Measurements from ENCODE around the gene IGFL1.

IGFL1 gene

GRCh38 chr19:46186101-46186716 is 43.3 kb upstream of the IGFL1 start:
- TF ChIP-seq POLR2AphosphoS5 (IDR thresholded peaks at IDR 0.05; ENCODE audit: low read depth, low read length): no peak
- no peak for TF ChIP-seq TAF1 (IDR thresholded peaks at IDR 0.05; ENCODE audit: borderline replicate concordance, insufficient read depth, low read length)
- TF ChIP-seq SIN3A (IDR thresholded peaks at IDR 0.05; ENCODE audit: borderline replicate concordance, insufficient read depth, low read length): no peak
- no peak for TF ChIP-seq REST (IDR thresholded peaks at IDR 0.05; ENCODE audit: insufficient read depth in 1 of 2, low read depth in 2 of 2, low read length in 2 of 2)
- TF ChIP-seq FOXP2 (optimal IDR thresholded peaks at IDR 0.05; ENCODE audit: borderline replicate concordance, extremely low read depth, extremely low read length, insufficient read depth): no peak

GRCh38 chr19:46186717-46187101 is 42.8 kb upstream of the IGFL1 start:
- no peak for TF ChIP-seq FOXP2 (optimal IDR thresholded peaks at IDR 0.05; ENCODE audit: borderline replicate concordance, extremely low read depth, extremely low read length, insufficient read depth)

DNA sequence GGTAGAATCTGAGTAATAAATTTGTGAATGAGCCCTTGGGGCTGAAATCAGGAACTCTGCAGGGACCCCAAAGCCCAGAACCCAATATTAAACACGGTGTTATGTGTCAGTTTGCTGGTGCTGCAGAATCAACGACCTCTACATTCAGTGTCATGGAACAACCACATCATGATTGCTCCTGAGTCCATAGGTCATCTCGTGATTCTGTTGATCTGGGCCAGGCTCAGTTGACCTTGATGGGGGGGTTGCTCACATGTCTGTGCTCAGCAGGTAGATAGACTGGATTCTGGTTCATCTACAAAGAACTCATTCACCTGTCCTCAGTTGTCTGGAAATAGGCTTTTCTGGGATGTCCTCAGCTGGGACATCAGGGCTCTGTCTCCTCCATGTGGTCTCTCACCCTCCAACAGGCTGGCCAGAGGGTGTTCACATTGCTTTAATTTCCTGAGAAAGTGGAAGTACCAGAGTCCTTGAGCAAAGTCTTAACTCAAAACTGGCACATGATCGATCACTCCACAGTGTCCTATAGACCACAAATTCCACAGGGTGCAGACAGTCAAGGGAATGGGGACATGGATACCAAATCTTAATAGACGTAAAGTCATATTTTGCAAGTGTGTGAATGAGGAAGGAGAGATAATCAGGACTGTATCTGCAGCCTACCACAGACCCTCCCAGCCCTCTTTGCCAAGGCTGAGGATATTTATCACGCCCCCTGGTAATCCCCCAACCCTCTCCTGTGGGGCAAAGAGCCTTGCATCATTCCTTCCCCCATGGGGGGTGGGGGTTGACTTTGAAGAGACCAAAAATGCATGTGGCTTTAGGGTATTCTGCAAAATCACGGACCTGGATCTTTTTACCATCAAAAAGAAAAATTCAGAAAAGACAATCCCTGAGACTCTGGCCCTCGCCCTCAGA is 39.3 kb upstream of the IGFL1 start:
- TF ChIP-seq POLR2AphosphoS5 (IDR thresholded peaks at IDR 0.05; ENCODE audit: low read depth, low read length) (no peak), FOXP2 (optimal IDR thresholded peaks at IDR 0.05; ENCODE audit: borderline replicate concordance, extremely low read depth, extremely low read length, insufficient read depth) (no peak), TAF1 (IDR thresholded peaks at IDR 0.05; ENCODE audit: borderline replicate concordance, insufficient read depth, low read length) (no peak), SIN3A (IDR thresholded peaks at IDR 0.05; ENCODE audit: borderline replicate concordance, insufficient read depth, low read length) (no peak), REST (IDR thresholded peaks at IDR 0.05; ENCODE audit: insufficient read depth in 1 of 2, low read depth in 2 of 2, low read length in 2 of 2) (no peak)

GRCh38 chr19:46191356-46191755 is 38.2 kb upstream of the IGFL1 start:
- no peak for TF ChIP-seq REST (IDR thresholded peaks at IDR 0.05; ENCODE audit: insufficient read depth in 1 of 2, low read depth in 2 of 2, low read length in 2 of 2)
- TF ChIP-seq POLR2AphosphoS5 (IDR thresholded peaks at IDR 0.05; ENCODE audit: low read depth, low read length): no peak
- no peak for TF ChIP-seq TAF1 (IDR thresholded peaks at IDR 0.05; ENCODE audit: borderline replicate concordance, insufficient read depth, low read length)
- TF ChIP-seq SIN3A (IDR thresholded peaks at IDR 0.05; ENCODE audit: borderline replicate concordance, insufficient read depth, low read length): no peak
- TF ChIP-seq FOXP2 (optimal IDR thresholded peaks at IDR 0.05; ENCODE audit: borderline replicate concordance, extremely low read depth, extremely low read length, insufficient read depth): no peak

DNA sequence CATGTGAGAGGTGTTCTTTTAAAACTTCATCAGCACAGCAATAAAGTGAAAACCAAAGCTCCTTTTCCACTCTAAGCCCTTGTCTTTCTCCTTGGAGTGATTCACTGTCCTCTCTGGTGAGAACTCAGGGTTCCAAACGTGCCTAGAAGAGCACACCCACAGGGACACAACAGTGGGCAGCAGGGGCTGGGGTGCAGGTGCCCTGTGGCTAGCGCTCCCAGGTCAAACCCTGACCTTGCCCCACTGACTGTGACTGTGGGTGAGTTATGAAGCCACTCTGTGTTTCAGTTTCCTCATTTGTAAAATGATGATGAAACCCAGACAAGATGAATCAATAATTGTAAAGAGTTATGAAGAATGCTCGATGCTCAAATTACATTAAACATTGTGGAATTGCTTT is 37.6 kb upstream of the IGFL1 start:
- TF ChIP-seq SIN3A (IDR thresholded peaks at IDR 0.05; ENCODE audit: borderline replicate concordance, insufficient read depth, low read length) (no peak), POLR2AphosphoS5 (IDR thresholded peaks at IDR 0.05; ENCODE audit: low read depth, low read length) (no peak), TAF1 (IDR thresholded peaks at IDR 0.05; ENCODE audit: borderline replicate concordance, insufficient read depth, low read length) (no peak), REST (IDR thresholded peaks at IDR 0.05; ENCODE audit: insufficient read depth in 1 of 2, low read depth in 2 of 2, low read length in 2 of 2) (no peak), FOXP2 (optimal IDR thresholded peaks at IDR 0.05; ENCODE audit: borderline replicate concordance, extremely low read depth, extremely low read length, insufficient read depth) (no peak)

Data from PFSK-1 (cell line).